ENCODE data around the gene KRT77.
"Not testable (repeated sequence)": the region's sequence is repeated elsewhere in the genome, so short reads cannot be mapped to it uniquely, and the experiment has no call there.

KRT77 gene

DNA sequence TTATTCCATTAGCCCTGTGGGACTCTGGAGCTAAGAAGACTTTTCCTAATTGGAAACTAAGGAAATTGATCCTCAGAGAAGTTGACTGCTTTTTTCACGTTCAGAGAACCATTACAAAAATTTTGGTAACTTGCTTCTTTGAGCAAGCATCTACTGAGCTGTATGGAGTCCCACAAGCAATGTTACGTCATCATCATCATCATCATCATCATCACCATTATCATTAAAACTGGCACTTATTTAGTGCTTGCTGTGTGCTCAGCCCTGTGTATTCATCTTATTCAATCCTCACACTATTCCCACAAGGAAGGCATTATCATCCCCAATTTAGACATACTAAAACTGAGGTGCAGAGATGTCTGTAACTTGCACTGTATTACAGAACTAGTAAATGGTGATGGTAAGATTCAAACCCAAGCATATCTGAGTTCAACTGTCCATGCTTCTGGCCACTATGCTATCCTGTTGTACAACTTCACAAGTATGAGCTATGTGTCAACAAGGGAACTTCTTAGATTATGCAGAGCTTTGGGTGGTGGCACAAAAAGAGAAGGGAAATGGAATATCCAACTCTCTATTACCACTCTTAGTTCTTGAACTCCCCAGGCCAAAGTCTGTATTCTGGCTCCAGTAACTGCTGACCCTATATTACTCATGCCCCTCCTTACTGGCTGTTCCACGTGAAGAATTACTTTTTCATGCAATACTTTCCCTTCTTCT lies 29.5 kb downstream of the KRT77 start:
- no peak for DNase-seq

DNA sequence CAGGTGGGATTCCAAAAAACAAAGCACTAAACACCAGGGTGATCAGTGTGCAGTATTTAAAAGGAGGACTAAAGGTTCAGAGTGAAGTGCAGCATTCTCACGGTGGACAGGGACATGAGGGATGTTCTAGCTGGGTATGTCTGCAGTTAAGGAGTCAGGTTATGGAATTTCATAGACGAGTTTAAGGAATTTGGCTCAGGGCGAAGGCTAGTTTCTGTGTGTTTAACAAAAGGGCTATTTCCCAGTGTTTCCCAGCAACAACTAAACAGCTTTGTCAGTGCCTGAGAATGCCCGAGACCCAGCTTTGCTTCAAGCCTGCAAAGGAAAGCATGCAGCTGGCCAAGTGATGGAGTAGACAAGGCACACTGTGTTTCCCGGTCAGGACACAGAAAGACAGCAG lies 30.1 kb downstream of the KRT77 start:
- no peak for DNase-seq

DNA sequence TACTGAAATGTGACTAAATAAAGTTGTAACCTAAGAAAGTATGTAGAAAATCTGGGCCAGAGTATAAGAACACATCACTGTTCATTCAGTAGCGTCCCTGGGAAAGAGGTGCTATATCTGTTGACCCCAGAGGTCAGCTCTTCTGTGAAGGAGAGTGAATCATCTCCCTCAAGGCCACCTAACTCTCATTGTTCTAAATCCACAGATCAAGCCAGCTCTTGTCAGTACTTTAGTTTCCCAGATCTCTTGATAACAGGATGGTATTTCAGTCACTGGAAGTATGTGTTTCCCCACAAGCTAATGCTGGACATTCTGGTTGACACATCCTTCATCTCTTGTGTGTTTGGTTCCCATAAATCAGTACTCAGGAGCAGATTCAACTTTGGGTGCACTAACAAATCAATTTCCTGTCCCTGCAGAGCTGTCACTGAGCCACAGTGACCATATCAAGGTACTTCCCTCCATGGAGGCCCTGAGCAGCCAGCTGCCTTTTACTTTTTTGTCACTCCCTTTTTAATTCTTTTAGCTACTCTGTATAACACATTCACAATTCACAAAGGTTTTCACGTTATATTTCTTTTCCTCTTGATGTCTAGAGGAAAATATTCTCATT lies 30.9 kb downstream of the KRT77 start:
- no peak for DNase-seq

DNA sequence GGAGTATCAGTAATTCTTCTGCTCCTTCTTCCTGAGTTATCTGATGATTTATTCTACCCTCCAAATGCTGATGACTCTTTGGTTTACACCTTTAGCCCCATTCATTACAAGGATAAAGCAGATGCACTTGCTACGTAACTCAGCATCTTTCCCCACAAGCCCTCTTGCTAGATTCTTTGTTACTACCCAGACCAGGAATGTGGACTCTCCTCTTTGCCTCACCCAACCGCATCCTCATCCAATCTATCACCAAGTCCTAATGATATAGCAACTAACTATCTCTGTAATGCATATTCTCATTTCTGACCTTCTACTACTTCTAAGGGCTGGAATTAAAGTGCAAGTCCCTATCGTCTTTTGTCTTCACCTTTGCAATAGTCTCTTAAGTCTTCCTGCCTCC lies 32.4 kb downstream of the KRT77 start:
- no peak for DNase-seq

DNA sequence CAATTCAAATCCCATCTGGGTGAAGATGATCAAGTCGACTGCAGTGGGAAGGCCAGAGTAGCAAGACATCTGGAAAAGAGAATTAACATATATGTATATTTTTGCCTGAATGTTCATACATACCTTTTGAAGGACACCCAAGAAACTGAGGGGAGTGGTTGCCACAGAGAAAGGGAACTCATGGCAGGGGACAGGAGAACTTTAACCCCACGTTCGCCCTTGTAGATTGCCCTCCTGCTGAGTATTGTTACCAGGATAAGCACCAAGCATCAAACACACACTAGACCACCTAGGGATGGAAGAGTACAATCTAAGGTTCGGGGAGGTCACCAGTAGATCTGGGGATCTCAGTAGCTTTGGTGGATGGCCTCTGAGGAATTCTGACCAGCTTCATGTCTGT lies 32.8 kb downstream of the KRT77 start:
- no peak for DNase-seq

DNA sequence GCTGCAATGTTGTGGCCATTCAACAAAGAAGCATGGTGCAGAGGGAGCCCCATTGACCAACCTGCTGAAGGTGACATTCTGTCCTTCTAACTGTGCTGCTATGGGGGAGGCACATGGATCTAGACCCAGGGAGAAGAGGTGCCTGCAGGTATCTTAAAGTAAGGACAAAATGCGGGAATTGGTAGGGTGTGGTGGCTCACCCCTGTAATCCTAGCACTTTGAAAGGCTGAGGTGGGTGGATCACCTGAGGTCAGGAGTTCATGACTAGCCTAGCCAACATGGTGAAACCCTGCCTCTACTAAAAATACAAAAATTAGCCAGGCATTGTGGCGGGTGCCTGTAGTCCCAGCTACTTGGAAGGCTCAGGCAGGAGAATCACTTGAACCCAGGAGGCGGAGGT lies 33.4 kb downstream of the KRT77 start:
- not testable (repeated sequence) for DNase-seq

DNA sequence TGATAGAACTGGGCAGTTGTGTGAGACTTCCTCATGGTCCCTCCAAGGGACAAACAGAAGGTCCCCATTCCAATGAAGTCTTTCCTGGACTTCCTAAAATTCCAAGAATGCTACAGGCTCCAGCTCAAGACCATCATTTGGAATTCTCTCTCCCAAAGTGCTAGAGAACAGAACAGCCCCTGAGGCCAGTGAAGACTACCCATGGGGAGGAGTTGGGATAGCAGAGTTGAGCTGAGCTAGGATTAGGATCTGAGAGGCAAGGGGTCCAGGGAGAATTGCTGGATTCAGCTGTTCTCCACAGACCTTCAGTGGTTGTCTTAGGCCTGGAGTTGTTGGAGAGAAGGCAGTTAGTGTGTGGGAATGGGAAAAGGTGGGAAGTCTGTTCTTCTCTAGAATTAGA lies 33.9 kb downstream of the KRT77 start:
- DNase-seq = no peak

DNA sequence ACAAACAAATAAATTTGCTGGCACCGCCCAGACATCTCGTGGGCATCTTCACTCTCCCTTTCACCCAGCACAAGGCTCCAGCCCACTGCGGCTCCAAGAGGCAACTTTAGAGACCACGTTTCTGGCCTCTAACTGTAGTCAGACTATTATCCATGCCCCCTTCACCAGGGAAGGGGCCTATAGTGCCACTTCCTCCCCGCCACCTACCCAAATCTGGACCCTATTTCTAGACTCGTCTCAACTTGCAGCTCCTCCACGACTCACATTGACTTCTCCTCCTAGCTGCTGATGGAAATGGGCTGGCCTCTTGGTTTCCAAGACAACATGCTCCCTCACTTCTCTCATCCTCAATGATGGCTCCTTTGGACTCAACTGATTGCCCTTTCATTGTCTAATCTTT lies 35.4 kb downstream of the KRT77 start:
- DNase-seq = no peak

DNA sequence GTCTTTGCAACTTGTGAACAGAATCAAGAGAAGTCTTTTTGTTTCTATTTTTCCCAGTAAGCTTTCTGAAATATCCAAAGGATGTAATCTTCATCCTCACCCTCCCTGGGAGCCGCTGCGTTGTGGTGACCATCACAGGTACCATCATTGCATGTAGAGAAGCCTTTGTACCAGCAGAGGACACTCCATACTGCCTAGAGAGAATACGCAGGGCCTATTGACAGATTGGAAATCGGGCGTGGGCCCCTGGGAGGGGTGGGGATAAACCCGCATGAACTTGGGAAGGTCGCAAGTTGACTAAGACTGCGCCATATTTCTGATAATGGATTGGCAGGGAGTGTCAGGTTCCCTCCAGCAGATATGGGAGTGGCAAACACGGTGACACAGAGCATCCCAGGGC lies 35.8 kb downstream of the KRT77 start:
- DNase-seq = no peak

DNA sequence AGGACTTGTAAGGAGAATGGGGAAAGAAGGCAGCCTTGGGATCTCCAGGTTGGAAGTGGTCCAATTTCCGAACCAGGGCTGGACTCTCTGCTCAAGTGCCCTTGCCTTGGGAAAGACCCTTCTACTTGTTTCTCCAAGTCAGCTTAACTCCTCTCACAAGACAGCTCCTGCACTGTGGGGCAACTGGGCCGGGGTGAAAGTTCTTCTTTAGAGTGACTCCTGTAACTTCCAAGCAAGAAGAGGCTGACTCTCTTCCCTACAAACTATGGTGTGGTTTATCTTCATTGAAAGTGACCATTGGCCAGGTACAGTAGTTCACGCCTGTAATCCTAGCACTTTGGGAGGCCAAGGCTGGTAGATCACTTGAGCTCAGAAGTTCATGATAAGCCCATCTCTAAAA lies 36.9 kb downstream of the KRT77 start:
- no peak for DNase-seq

DNA sequence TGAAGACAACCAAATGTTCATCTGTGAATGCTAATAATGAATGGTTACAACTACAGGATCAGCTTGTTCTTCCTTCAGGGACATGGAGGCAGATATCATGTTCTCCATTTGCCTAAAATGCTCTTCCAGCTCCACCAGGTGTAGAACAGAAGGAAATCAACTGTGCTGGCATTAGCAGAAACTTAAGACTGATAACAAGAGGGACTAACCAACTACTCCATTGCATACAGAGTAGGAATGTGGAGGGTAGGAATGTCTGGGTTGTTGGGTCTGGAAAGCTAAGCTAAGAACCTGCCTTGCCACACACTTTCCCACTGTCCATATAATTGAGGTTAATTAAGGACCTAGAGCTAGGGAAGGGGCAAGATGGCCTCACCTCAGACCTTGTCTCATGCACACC lies 39.9 kb downstream of the KRT77 start:
- DNase-seq = no peak

DNA sequence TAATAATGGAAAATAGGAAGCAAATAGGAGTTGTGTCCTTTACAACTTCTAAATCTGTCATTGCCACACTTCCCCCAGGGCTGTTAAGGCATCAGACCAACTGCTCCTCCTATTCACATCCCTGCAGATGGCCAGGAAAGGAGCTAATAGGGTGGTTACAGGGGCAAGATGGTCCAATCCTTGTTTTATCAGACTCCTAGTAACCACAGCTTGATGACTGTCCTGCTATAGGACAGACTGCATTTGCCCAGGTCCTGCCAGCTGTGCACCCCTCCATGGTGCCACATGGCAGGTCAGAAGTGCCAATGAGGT lies 40.5 kb downstream of the KRT77 start:
- DNase-seq = no peak

DNA sequence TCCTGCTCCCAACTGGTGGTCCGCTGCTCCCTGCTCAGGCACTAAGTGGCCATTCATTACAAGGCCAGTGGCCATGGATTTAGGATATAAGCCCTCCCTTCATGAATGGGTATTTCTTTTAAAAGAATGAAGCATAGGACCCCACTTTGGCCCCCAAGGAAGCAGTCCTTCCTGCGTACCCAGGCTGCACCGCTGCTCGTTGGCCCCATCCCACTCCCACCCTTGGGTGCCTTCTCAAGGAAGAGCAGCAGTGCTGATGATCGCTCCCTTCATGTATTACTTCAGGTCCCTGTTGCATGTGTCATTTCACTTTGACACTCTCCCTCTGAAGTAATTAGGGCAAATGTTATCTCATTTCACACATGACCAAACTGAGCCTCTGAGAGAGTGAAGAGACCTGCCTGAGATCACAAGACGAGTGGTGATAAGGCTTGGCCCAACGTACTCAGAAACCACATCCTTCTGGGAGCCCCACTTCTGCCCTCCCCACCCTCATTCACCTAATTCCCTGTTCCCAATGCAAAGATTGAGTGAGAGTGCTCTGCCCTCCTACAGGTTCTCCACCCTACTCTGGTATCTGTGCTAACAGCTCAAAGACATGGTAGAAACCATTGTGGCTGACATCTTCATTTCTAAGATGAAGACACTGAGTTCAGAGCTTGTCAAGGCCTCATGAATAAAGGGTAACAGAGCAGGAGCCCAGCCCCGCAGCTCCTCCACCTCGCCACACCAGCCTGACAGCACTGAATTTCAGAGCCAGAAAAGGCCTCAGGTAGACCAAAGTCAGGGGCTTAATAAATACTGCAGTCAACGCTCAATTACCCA lies 41.0 kb downstream of the KRT77 start:
- no peak for DNase-seq

DNA sequence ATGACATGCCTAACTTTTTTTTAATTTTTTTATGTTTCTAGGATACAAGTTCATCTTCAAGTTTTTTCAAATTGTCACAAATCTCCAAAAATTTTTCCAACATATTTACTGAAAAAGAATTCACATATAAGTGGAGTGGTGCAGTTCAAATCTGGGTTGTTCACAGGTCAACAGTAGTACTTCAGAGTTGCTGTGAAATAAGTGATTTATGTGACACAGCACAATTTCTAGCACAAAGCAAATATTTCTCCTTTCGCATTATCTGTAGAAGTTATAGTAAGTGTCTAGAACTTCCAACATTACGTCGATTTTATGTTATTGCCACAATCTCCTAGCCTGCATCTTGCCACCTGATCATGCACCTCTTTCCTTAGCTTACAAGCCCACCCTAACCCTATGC lies 41.7 kb downstream of the KRT77 start:
- DNase-seq = no peak

DNA sequence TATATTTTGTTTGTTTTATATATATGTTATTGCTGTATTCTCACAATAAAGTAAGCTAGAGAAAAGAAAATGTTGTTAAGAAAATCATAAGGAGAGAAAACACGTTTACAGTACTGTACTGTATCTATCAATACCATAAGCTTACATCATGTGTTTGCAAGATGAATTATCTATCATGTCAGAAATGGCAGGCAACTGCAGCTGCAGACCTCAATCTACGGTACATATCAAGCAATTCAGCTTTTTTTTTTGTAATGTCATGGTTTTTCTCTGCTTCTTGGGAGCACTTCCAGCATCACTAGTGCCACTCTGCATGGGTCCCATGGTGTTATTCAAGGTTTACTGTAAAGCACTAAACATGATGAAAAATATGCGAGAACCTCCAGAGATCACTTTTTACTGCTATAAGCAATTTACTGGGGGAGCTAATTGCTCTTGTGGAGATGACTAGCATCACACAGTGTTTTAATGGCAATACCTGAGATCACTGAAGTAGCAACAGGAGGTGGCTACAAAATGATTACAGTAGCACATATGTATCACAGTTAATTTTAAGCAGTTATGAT lies 42.3 kb downstream of the KRT77 start:
- DNase-seq = no peak

DNA sequence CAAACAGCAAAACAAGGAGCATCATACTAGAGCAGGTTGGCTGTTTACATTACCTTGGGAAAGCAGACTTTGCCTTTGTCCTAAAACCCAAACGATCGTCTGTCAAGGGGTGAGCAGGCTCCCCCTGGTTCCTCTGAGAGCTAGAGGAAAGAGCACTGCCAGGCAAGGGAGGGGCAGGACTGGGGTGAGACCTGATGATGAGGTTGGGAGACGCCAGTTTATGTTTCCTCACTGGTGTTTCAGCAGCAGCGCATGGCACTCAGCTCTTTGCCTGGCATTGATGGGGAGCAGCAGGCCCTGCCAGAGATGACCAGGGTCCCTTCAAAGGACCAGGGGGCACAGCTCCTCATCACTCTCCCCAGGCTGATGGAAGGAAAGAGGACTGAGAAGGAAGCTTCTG lies 43.4 kb downstream of the KRT77 start:
- no peak for DNase-seq

DNA sequence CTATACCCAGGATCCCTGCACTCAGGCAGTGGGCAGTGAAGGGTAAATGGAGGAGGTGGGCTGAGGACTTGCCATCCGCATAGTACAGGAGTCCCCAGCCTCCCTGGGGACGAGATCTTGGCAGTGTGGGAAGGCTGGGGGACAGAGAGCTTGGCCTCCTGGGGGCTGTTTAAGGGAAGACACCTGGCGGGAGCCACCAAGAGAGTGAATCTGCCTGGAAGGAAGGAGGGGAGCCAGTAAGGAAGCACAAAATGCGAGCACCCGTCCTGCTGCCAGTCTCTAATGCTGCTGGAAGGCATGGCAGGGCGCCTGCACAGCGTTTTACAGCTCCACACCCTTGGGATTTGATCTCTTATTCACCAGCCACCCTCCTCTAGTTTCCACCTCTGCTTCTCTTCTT lies 43.9 kb downstream of the KRT77 start:
- DNase-seq = no peak

DNA sequence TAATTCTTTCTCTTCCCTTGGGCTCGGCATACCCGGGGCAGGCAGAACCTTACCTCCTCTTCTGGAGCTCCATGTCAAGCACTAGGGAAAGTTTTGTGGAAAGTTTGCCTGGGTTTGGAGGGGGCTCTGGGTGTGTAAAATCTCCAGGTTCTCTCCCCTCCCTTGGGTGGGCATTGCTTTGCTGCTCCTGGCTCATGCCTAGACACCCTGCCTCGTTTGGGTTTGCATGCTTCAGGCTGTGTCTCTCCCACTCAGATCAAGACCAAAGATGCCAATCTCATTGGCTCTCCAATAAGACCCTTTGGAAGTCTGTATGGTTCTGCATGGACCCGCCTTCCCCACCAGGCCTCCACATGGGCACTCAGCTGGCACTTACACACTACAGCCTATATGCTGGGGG lies 45.1 kb downstream of the KRT77 start:
- DNase-seq = no peak

DNA sequence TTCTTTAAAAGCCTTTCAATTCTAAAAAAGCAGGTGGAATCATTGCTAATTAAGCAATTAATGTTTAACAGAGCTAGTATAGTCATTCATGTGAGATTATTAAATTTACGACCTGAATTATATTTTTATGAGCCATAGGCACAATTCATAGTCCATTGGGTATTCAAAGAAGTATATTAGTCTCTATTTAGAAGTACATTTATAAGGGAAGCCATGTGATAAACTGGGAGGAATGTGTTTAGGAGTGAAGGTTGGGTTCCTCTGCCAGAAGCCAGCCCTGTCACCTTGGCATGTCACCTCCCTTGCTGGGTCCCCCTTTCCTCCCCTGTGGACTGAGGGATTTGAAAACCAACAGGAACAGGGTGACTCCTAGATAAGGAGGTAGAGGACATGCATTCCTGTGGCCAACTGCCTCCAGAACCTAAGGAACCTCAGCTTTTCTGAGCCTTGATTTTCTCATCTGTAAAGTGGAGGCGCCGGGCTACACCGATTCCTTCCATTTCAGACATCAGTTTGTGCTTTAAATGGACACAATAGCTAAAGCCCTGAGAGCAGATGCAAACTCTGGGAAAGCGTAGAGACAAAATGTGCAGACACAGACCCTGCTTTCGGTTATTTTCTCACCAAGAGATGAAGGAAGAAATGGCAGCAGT lies 45.9 kb downstream of the KRT77 start:
- no peak for DNase-seq

DNA sequence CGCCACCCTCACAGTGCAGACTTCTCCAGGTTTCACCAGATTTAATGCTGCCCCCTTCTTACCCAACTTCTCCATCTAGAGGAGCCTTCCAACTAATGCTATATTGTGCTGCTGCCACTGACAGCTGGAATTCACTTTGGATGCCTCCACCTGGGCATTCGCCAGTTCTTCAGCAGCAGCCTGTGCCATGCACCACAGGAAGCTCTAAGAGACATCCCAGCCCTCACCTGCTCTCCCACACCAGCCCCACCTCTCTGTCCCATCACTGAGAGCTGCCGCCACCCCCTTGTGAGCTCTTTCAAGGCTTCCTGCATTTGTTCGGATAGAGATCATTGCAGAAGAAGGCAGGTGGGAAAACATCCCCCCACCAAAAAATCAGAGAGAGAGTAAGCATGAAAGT lies 46.7 kb downstream of the KRT77 start:
- no peak for DNase-seq

DNA sequence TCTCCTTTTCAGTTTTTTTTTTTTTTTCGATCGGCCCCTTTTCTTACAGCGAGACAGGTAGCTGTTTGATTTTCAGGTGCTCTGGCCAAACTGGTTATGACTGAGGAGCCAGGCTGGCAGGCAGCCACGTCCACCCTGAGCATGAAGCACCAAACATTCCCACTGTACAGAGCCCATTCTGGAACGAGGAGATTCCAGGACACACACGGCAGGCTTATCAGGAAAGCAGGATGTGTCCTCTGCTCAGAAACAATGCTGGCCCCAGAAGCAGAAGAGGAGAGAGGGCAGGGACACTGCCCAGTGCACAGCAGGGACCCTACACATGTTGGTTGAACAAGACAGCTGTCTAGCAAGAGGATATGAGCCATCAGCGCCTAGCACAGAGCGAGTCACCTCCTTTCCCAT lies 47.6 kb downstream of the KRT77 start:
- peak; percentile 20 for DNase-seq

DNA sequence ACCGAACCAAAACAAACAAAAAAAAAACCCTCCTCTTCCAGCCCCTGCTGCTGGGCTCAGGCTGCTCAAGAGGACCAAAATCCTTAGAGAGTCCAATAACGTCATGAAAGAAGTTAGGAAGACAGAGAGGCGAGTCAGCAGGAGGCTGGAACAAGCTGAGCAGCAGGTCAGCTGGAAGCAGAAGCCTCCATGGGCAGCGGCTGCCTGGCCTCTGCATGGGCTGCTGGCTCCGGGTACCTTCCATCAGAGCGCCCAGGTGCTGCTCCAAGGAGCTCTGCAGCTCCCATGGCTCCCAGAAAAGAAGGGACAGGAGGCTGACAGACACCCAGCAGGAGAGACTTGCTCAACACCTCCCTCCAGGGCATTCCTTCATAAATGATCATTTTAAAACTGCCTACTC lies 48.1 kb downstream of the KRT77 start:
- no peak for DNase-seq

DNA sequence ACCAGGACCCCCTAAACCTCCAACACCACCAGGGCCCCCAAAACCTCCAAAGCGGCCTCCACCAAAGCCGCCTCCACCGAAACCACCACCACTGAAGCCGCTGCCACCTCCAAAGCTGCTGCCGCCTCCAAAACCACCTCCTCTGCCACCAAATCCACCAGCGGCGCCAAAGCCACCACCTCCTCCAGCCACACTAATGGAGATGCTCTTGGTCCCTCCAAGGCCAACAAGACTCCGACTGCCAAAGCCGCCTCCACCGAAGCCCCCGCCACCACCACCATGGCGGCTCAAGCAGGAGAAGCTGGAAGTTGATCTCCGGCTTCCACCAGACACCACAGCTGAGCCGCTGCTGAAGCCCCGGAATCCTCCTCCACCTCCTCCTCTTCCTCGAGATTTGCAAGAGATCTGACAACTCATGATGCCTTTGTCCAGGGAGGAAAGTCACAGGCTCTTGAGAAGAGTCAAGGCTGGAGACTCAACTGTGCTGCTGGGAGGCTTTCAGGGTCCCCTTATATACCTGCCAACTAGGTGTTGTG lies 51.5 kb downstream of the KRT77 start, which contains the start of gene KRT2:
Gene KRT2, minus strand, starts transcription at position 486 of the 536 bp plus-strand sequence. Its CDS starts 69 bp downstream, at position 417.
- no peak for DNase-seq
